HCT116 (cell line): Measurements from ENCODE around the gene CA11. TPM values are rescaled to one million over a fixed set of nuclear protein-coding genes. Genes with fewer than 3 reads are reported as not detected.
A peak's percentile ranks its signal among the peaks of the same experiment; 100 is the strongest.

Source experiments
- ATAC-seq: fragments of 200-7000 bp; cut with Tn5 transposase; 2 replicates; pipeline ENCODE4 v1.9.1; 2020; ENCODE audit warnings: mild to moderate bottlenecking, moderate library complexity
- BruUV-seq: library from RNA; stranded (reverse); fragments of 400-500 nt; replicated peaks from 2 replicates; lab custom pipeline; 2021; lab: Mats Ljungman, UMichigan
- CTCF ChIA-PET: fragments of 300-600 bp; sonication (Branson Sonifier 250); formaldehyde crosslinking; loops from one replicate; lab custom pipeline; 2021; ENCODE audit warnings: antibody characterized with exemption; lab: Charles Lee
- POLR2A ChIA-PET: fragments of 300-600, 350-600 bp; sonication (Branson Sonifier 250); formaldehyde crosslinking; loops from one replicate; lab custom pipeline; 2021; ENCODE audit warnings: antibody characterized with exemption; lab: Charles Lee
- RAD21 ChIA-PET, 2 experiments: fragments of 300-600 bp; sonication (Branson Sonifier 250); formaldehyde crosslinking; loops; one replicate each; lab custom pipeline; 2023; ENCODE audit warnings: low total read pairs in 2 of 2; ENCODE audit not compliant: uncharacterized antibody in 2 of 2, unreplicated experiment in 2 of 2, low non-redundant PET in 1 of 2; lab: Charles Lee
- DNase-seq: peaks from one replicate; pipeline ENCODE4 v3.0.0-alpha.2; 2010; ENCODE audit warnings: low read depth, low spot score
- H2AFZ ChIP-seq: fragments of 200-600 bp; shearing (Covaris generic), sonication (generic); 2 replicates; pipeline ENCODE4 v1.6.1; 2017; ENCODE audit warnings: low read depth, mixed run types, mixed read lengths, antibody characterized with exemption, low read length; ENCODE audit not compliant: poor library complexity, severe bottlenecking
- H3K27ac ChIP-seq: 2 replicates; pipeline ENCODE4 v1.5.1; 2012; ENCODE audit warnings: low read depth, low read length
- H3K27me3 ChIP-seq: fragments of 200-600 bp; sonication (generic); 2 replicates; pipeline ENCODE4 v1.6.1; 2016; ENCODE audit warnings: mixed run types, low read length, mixed read lengths; ENCODE audit not compliant: insufficient read depth
- H3K36me3 ChIP-seq, 2 experiments: fragments of 200-500 bp in 1 of 2; fragments of 200-600 bp in 1 of 2; sonication (Bioruptor generic) in 1 of 2; sonication (generic) in 1 of 2; 2 replicates each; pipeline versions ENCODE4 v1.5.1 to v1.6.1; 2014 to 2016; ENCODE audit warnings: low read length in 2 of 2, inconsistent platforms in 1 of 2, mixed read lengths in 1 of 2, mixed run types in 1 of 2; ENCODE audit not compliant: insufficient read depth in 2 of 2, control insufficient read depth in 1 of 2
- H3K4me1 ChIP-seq, 2 experiments: fragments of 200-600 bp in 1 of 2; sonication (generic) in 1 of 2; 2 replicates each; pipeline versions ENCODE4 v1.5.1 to v1.6.1; 2012 to 2017; ENCODE audit warnings: low read length in 2 of 2, inconsistent platforms in 1 of 2, mild to moderate bottlenecking in 1 of 2, mixed read lengths in 1 of 2, mixed run types in 1 of 2, moderate library complexity in 1 of 2; ENCODE audit not compliant: insufficient read depth in 2 of 2, control insufficient read depth in 1 of 2
- H3K4me2 ChIP-seq: fragments of 200-600 bp; sonication (generic); 2 replicates; pipeline ENCODE4 v1.6.1; 2017; ENCODE audit warnings: mixed run types, low read length, mixed read lengths
- H3K4me3 ChIP-seq, 2 experiments: fragments of 200-600 bp in 1 of 2; sonication (generic) in 1 of 2; replicated peaks in 1 of 2; 2 replicates each; pipeline ENCODE4 v1.5.1; 2011 to 2016; ENCODE audit warnings: low read length in 2 of 2, control low read depth in 1 of 2, low read depth in 1 of 2, mild to moderate bottlenecking in 1 of 2, mixed read lengths in 1 of 2, mixed run types in 1 of 2
- H3K79me2 ChIP-seq: fragments of 200-600 bp; sonication (generic); 2 replicates; pipeline ENCODE4 v1.6.1; 2017; ENCODE audit warnings: mild to moderate bottlenecking, mixed run types, low read length, moderate library complexity, mixed read lengths; ENCODE audit not compliant: insufficient read depth
- H3K9ac ChIP-seq: fragments of 200-600 bp; sonication (generic); 2 replicates; pipeline ENCODE4 v1.6.1; 2016; ENCODE audit warnings: low read length, mixed read lengths
- H3K9me2 ChIP-seq: fragments of 200-600 bp; sonication (generic), shearing (Covaris generic); 2 replicates; pipeline ENCODE4 v1.6.1; 2017; ENCODE audit warnings: mixed run types, mild to moderate bottlenecking, moderate library complexity; ENCODE audit not compliant: insufficient read depth
- H3K9me3 ChIP-seq, 2 experiments: fragments of 200-500 bp in 1 of 2; fragments of 200-600 bp in 1 of 2; sonication (Bioruptor generic) in 1 of 2; sonication (generic) in 1 of 2; 2 replicates each; pipeline ENCODE4 v1.6.1; 2014 to 2017; ENCODE audit warnings: low read length in 2 of 2, mixed read lengths in 2 of 2, inconsistent platforms in 1 of 2, low read depth in 1 of 2, mild to moderate bottlenecking in 1 of 2, mixed run types in 1 of 2, moderate library complexity in 1 of 2; ENCODE audit not compliant: control insufficient read depth in 1 of 2, insufficient read depth in 1 of 2
- H4K20me1 ChIP-seq: fragments of 200-600 bp; sonication (generic), shearing (Covaris generic); 2 replicates; pipeline ENCODE4 v1.6.1; 2017; ENCODE audit warnings: mixed run types, mild to moderate bottlenecking, moderate library complexity; ENCODE audit not compliant: insufficient read depth
- EGR1 ChIP-seq: IDR thresholded peaks from 2 replicates; pipeline ENCODE4 v1.6.1; 2012; ENCODE audit warnings: low read depth
- EZH2 ChIP-seq: fragments of 200-600 bp; sonication (generic); IDR thresholded peaks from 2 replicates; pipeline ENCODE4 v1.6.1; 2017; ENCODE audit warnings: antibody characterized with exemption, mixed run types
- FOSL1 ChIP-seq: IDR thresholded peaks from 2 replicates; pipeline ENCODE4 v1.6.1; 2012; ENCODE audit warnings: low read depth
- RAD21 ChIP-seq: IDR thresholded peaks from 2 replicates; pipeline ENCODE4 v1.6.1; 2012; ENCODE audit warnings: low read depth, mild to moderate bottlenecking
- SP1 ChIP-seq: IDR thresholded peaks from 2 replicates; pipeline ENCODE4 v1.6.1; 2012; ENCODE audit warnings: low read depth
- SRF ChIP-seq: IDR thresholded peaks from 2 replicates; pipeline ENCODE4 v1.6.1; 2012; ENCODE audit warnings: low read depth
- TCF7L2 ChIP-seq: IDR thresholded peaks from 2 replicates; pipeline ENCODE4 v1.7.0; 2011; ENCODE audit warnings: borderline replicate concordance, inconsistent platforms; ENCODE audit not compliant: insufficient read depth, insufficient read length; ENCODE audit errors: extremely low read depth
- ZFX ChIP-seq: fragments of 450-650 bp; IDR thresholded peaks from 2 replicates; pipeline ENCODE4 v1.6.1; 2017
- intact Hi-C: fragments of 100-400 bp; cut with micrococcal nuclease; formaldehyde crosslinking; loops from 2 replicates; pipeline ENCODE4 v1.10.0; 2022
- total RNA-seq: library from RNA; stranded (reverse); gene quantifications from one replicate; pipeline ENCODE4 v1.2.1, GENCODE V29; 2021; ENCODE audit not compliant: unreplicated experiment
- TF ChIP-seq, protein P1 (sequence below): IDR thresholded peaks from 2 replicates; pipeline ENCODE4 v1.6.1; 2012; ENCODE audit warnings: low read depth
- TF ChIP-seq, protein P2 (sequence below), 3 experiments: fragments of 200-600 bp in 1 of 3; sonication (generic) in 1 of 3; IDR thresholded peaks in 2 of 3; conservative IDR thresholded peaks in 1 of 3; 2 replicates each; pipeline ENCODE4 v1.5.1; 2012 to 2017; ENCODE audit warnings: low read depth in 2 of 3, low read length in 2 of 3, antibody characterized with exemption in 1 of 3, borderline replicate concordance in 1 of 3, control low read depth in 1 of 3, mild to moderate bottlenecking in 1 of 3, mixed read lengths in 1 of 3, mixed run types in 1 of 3, moderate library complexity in 1 of 3; ENCODE audit not compliant: insufficient read depth in 1 of 3
- TF ChIP-seq, protein P3 (sequence below): IDR thresholded peaks from 2 replicates; pipeline ENCODE4 v1.6.1; 2012

The CA11 gene
- total RNA-seq, 1 experiment from 2014 or later, result 29.6 TPM

DNA sequence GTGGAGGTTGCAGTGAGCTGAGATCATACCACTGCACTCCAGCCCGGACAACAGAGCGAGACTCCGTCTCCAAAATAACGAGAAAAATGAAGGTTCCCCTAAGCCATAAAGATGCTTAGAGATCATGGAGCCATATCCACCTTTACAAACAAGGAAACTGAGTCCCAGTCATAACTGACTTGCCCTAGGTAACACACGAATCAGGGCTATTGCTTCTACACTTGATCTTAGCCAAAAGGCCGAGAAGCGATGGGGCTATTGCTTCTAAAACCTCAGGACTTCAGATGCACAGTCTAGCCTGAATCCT is 12.0 kb downstream of the CA11 start:
- Histone ChIP-seq H3K27ac (peak overlapping the region; percentile 95), H3K79me2 (peaks cover 18% of the 10 kb centered on the region), H3K9ac (peak overlapping the region; percentile 96), H3K4me1 (peaks cover 44 to 85% of the 10 kb centered on the region in 2 experiments), H2AFZ (no peak overlapping the region), H3K9me3 (no peaks in the 10 kb centered on the region), H3K27me3 (no peaks in the 10 kb centered on the region), H3K36me3 (peaks cover 2 to 13% of the 10 kb centered on the region in 2 experiments; a peak in 1 of 4 replicates), H3K4me3 (peak overlapping the region; percentile 43 to 83), H3K4me2 (peak overlapping the region; percentile 93), H3K9me2 (no peaks in the 10 kb centered on the region), H4K20me1 (no peaks in the 10 kb centered on the region)
- intact Hi-C loops, result no loop called here
- ChIA-PET RAD21 (interaction anchor here (0.9 to 1.0 kb wide), 2 partner anchors 10 to 15 kb away, joined by 3 read pairs; partner anchors contain the start of genes RPL18 (in 1 of the 2) and SPHK2 (in 1 of the 2)), POLR2A (interaction anchor here (0.6 to 2.6 kb wide), 5 partner anchors 10 to 156 kb away, joined by 3 to 11 read pairs (median 4); partner anchors contain the start of genes CA11, RPL18 and SPHK2), CTCF (no interaction called here)
- ATAC-seq (no peak), DNase-seq (no peak)
- TF ChIP-seq ZFX (no peak), FOSL1 (no peak), SP1 (no peak), RAD21 (no peak), EZH2 (no peak), EGR1 (no peak), SRF (no peak), TCF7L2 (no peak)
- TF ChIP-seq, protein P1, sequence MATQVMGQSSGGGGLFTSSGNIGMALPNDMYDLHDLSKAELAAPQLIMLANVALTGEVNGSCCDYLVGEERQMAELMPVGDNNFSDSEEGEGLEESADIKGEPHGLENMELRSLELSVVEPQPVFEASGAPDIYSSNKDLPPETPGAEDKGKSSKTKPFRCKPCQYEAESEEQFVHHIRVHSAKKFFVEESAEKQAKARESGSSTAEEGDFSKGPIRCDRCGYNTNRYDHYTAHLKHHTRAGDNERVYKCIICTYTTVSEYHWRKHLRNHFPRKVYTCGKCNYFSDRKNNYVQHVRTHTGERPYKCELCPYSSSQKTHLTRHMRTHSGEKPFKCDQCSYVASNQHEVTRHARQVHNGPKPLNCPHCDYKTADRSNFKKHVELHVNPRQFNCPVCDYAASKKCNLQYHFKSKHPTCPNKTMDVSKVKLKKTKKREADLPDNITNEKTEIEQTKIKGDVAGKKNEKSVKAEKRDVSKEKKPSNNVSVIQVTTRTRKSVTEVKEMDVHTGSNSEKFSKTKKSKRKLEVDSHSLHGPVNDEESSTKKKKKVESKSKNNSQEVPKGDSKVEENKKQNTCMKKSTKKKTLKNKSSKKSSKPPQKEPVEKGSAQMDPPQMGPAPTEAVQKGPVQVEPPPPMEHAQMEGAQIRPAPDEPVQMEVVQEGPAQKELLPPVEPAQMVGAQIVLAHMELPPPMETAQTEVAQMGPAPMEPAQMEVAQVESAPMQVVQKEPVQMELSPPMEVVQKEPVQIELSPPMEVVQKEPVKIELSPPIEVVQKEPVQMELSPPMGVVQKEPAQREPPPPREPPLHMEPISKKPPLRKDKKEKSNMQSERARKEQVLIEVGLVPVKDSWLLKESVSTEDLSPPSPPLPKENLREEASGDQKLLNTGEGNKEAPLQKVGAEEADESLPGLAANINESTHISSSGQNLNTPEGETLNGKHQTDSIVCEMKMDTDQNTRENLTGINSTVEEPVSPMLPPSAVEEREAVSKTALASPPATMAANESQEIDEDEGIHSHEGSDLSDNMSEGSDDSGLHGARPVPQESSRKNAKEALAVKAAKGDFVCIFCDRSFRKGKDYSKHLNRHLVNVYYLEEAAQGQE, result no peak
- TF ChIP-seq, protein P2, sequence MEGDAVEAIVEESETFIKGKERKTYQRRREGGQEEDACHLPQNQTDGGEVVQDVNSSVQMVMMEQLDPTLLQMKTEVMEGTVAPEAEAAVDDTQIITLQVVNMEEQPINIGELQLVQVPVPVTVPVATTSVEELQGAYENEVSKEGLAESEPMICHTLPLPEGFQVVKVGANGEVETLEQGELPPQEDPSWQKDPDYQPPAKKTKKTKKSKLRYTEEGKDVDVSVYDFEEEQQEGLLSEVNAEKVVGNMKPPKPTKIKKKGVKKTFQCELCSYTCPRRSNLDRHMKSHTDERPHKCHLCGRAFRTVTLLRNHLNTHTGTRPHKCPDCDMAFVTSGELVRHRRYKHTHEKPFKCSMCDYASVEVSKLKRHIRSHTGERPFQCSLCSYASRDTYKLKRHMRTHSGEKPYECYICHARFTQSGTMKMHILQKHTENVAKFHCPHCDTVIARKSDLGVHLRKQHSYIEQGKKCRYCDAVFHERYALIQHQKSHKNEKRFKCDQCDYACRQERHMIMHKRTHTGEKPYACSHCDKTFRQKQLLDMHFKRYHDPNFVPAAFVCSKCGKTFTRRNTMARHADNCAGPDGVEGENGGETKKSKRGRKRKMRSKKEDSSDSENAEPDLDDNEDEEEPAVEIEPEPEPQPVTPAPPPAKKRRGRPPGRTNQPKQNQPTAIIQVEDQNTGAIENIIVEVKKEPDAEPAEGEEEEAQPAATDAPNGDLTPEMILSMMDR (IDR thresholded peaks at IDR 0.05 in 2 of 3, conservative IDR thresholded peaks at IDR 0.05 in 1 of 3; ENCODE audit: borderline replicate concordance in 1 of 3, insufficient read depth in 1 of 3, low read depth in 2 of 3, low read length in 2 of 3), result no peak
- TF ChIP-seq, protein P3, sequence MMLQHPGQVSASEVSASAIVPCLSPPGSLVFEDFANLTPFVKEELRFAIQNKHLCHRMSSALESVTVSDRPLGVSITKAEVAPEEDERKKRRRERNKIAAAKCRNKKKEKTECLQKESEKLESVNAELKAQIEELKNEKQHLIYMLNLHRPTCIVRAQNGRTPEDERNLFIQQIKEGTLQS, result no peak
- no TSS peak for BruUV-seq
